ENCODE results near the gene ELOVL7. TPM values are rescaled to one million over a fixed set of nuclear protein-coding genes. Genes with fewer than 3 reads are reported as not detected.

Gene ELOVL7
- total RNA-seq, 1 experiment from 2014 or later = 2.5 TPM

DNA sequence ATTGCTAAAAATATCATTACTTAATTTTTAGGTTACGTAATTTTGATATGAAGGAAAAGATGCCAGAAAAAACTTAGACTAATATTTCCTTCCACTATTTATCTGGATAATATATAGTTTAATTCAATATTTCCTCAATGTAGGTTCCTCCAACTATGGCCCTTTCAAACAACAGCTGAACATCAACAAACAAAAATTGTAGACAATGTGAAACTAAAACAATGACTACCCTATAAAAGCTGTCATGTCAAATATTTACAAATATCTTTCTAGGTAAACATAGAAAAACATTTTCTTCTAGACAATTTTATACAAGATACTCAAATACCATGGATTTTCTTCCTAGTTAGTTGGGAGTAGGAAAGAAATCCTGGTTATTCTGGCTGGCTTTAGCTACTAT lies 16.9 kb downstream of the ELOVL7 start:
- H4K91ac ChIP-seq (ENCODE audit: insufficient read length, low read depth, low read length) = no peak overlapping the region
- no peaks in the 10 kb centered on the region for H3K9me3 Mint-ChIP-seq
- H3K14ac ChIP-seq (ENCODE audit: insufficient read depth, low read length) = no peak overlapping the region
- no peaks in the 10 kb centered on the region for H3K4me1 ChIP-seq (ENCODE audit: insufficient read depth, low read length)
- H3K9me3 ChIP-seq (ENCODE audit: control insufficient read depth, low read depth, low read length) = no peaks in the 10 kb centered on the region
- no peak overlapping the region for H3K18ac ChIP-seq (ENCODE audit: insufficient read length, low read depth, low read length)
- H3K27ac Mint-ChIP-seq = no peak overlapping the region
- no CpG with 5 or more reads among the region's 1 CpG for WGBS (ENCODE audit: extremely low coverage, insufficient read length, low lambda C conversion rate)
- DNase-seq = no peak
- no peak overlapping the region for H4K5ac ChIP-seq (ENCODE audit: insufficient read length, low read depth, low read length)
- no peaks in the 10 kb centered on the region; a peak in 1 of 4 replicates for H3K4me1 Mint-ChIP-seq
- no peak overlapping the region for H2BK12ac ChIP-seq (ENCODE audit: insufficient read length, low read depth, low read length)
- H3K27ac ChIP-seq (ENCODE audit: insufficient read length, low read depth, low read length) = no peak overlapping the region
- H2BK20ac ChIP-seq (ENCODE audit: low read depth, low read length, poor library complexity, severe bottlenecking) = no peak overlapping the region
- TF ChIP-seq CTCF (conservative IDR thresholded peaks at IDR 0.05) = no peak
- no peaks in the 10 kb centered on the region; the same call in 1 of the 2 replicates for H3K79me2 ChIP-seq (ENCODE audit: insufficient read depth, low read length)
- H3K27me3 ChIP-seq (ENCODE audit: insufficient read depth, low read length) = no peaks in the 10 kb centered on the region
- H4K20me1 ChIP-seq (ENCODE audit: control insufficient read depth, insufficient read depth, insufficient read length) = no peaks in the 10 kb centered on the region
- H3K23me2 ChIP-seq (ENCODE audit: insufficient read length, low read depth, low read length, poor library complexity, severe bottlenecking) = no peaks in the 10 kb centered on the region
- H2BK15ac ChIP-seq (ENCODE audit: low read depth, low read length) = no peak overlapping the region
- H3K9ac ChIP-seq (ENCODE audit: extremely low read depth, insufficient read length, low read length) = no peak overlapping the region
- H3K27me3 Mint-ChIP-seq (ENCODE audit: low read depth) = no peaks in the 10 kb centered on the region
- no peak overlapping the region for H3K56ac ChIP-seq (ENCODE audit: insufficient read length, low read depth, low read length)
- H2AFZ ChIP-seq (ENCODE audit: low read length) = no peak overlapping the region
- no peak overlapping the region for H2BK5ac ChIP-seq (ENCODE audit: insufficient read length, low read length)
- no peak overlapping the region for H2AK5ac ChIP-seq (ENCODE audit: insufficient read length, low read length)
- H3K36me3 Mint-ChIP-seq (ENCODE audit: insufficient read depth in 1 of 3, low read depth in 3 of 3) = no peaks in the 10 kb centered on the region
- no peak overlapping the region for H3K4me2 ChIP-seq (ENCODE audit: insufficient read depth, insufficient read length, low read length)
- no peak overlapping the region for H3K23ac ChIP-seq (ENCODE audit: insufficient read length, low read depth, low read length)
- no peaks in the 10 kb centered on the region for H3K79me1 ChIP-seq (ENCODE audit: insufficient read depth, low read depth, low read length, poor library complexity, severe bottlenecking)
- H2BK120ac ChIP-seq (ENCODE audit: low read depth, low read length, poor library complexity, severe bottlenecking) = no peak overlapping the region
- no peak overlapping the region for H3T11ph ChIP-seq (ENCODE audit: low read length)
- H4K8ac ChIP-seq (replicated peaks; ENCODE audit: insufficient read length, low read depth, low read length) = no peak overlapping the region
- H3K4me3 Mint-ChIP-seq = no peak overlapping the region
- no peak overlapping the region for H3K4ac ChIP-seq (ENCODE audit: low read depth, low read length)
